Panc1 (cell line): ENCODE measurements around the gene OLFML3. TPM values are rescaled to one million over a fixed set of nuclear protein-coding genes. Genes with fewer than 3 reads are reported as not detected.

ENCODE experiments used
- ATAC-seq: fragments of 200-7000 bp; cut with Tn5 transposase; 2 replicates; pipeline ENCODE4 v1.9.1; 2020; ENCODE audit warnings: mild to moderate bottlenecking, moderate library complexity
- BruUV-seq: library from RNA; stranded (reverse); fragments of 400-500 nt; replicated peaks from 2 replicates; lab custom pipeline; 2021; lab: Mats Ljungman, UMichigan
- CTCF ChIA-PET: fragments of 300-600 bp; sonication (Branson Sonifier 250); formaldehyde crosslinking; loops from one replicate; lab custom pipeline; 2022; ENCODE audit warnings: antibody characterized with exemption; lab: Charles Lee
- POLR2A ChIA-PET: fragments of 300-600 bp; sonication (Branson Sonifier 250); formaldehyde crosslinking; loops from one replicate; lab custom pipeline; 2022; ENCODE audit warnings: antibody characterized with exemption; lab: Charles Lee
- DNase-seq: peaks from one replicate; pipeline ENCODE4 v3.0.0-alpha.2; 2010; ENCODE audit warnings: low read depth, low spot score
- H3K27ac ChIP-seq: 2 replicates; pipeline ENCODE4 v1.5.1; 2011; ENCODE audit warnings: mild to moderate bottlenecking, low read length, inconsistent platforms
- H3K27me3 ChIP-seq: fragments of 200-500 bp; sonication (Bioruptor generic); 2 replicates; pipeline ENCODE4 v1.6.0; 2014; ENCODE audit warnings: low read length, inconsistent platforms; ENCODE audit not compliant: control insufficient read depth, insufficient read depth
- H3K36me3 ChIP-seq: fragments of 200-500 bp; sonication (Bioruptor generic); 2 replicates; pipeline ENCODE4 v1.5.1; 2014; ENCODE audit warnings: inconsistent platforms, mild to moderate bottlenecking, low read length, moderate library complexity; ENCODE audit not compliant: control insufficient read depth, insufficient read depth
- H3K4me1 ChIP-seq: 2 replicates; pipeline ENCODE4 v1.5.1; 2011; ENCODE audit warnings: inconsistent platforms, mild to moderate bottlenecking, low read length, moderate library complexity; ENCODE audit not compliant: control insufficient read depth, insufficient read depth
- H3K4me3 ChIP-seq, 2 experiments: 2 replicates each; pipeline ENCODE4 v1.5.1; 2011 to 2012; ENCODE audit warnings: low read depth in 2 of 2, low read length in 2 of 2, mild to moderate bottlenecking in 2 of 2, inconsistent platforms in 1 of 2, moderate library complexity in 1 of 2
- H3K9me3 ChIP-seq: fragments of 200-500 bp; sonication (Bioruptor generic); 2 replicates; pipeline ENCODE4 v1.5.1; 2014; ENCODE audit warnings: low read depth, mild to moderate bottlenecking, inconsistent platforms, low read length, moderate library complexity; ENCODE audit not compliant: control insufficient read depth, insufficient read depth
- POLR2AphosphoS5 ChIP-seq: IDR thresholded peaks from 2 replicates; pipeline ENCODE4 v1.6.1; 2012; ENCODE audit warnings: mild to moderate bottlenecking, low read depth, low read length, moderate library complexity
- SIN3A ChIP-seq: IDR thresholded peaks from 2 replicates; pipeline ENCODE4 v1.6.1; 2012; ENCODE audit warnings: low read depth, mild to moderate bottlenecking, low read length, moderate library complexity, borderline replicate concordance; ENCODE audit not compliant: insufficient read depth
- TCF7L2 ChIP-seq: IDR thresholded peaks from 2 replicates; pipeline ENCODE4 v1.6.1; 2011; ENCODE audit warnings: mild to moderate bottlenecking, low read depth, low read length, inconsistent platforms
- in situ Hi-C: cut with HindIII; loops from 2 replicates; pipeline ENCODE4 v1.10.0; 2016; ENCODE audit warnings: low sequenced_read_pairs, low pct_unique_long_range_greater_than_20kb
- intact Hi-C: fragments of 100-400 bp; cut with micrococcal nuclease; formaldehyde crosslinking; loops from one replicate; pipeline ENCODE4 v1.10.0; 2022; ENCODE audit not compliant: unreplicated experiment
- total RNA-seq: library from RNA; stranded (reverse); gene quantifications from one replicate; pipeline ENCODE4 v1.2.1, GENCODE V29; 2021; ENCODE audit not compliant: unreplicated experiment
- TF ChIP-seq, protein P1 (sequence below), 2 experiments: IDR thresholded peaks; 2 replicates each; pipeline ENCODE4 v1.6.1; 2011 to 2012; ENCODE audit warnings: low read depth in 2 of 2, control low read depth in 1 of 2, low read length in 1 of 2, mild to moderate bottlenecking in 1 of 2, moderate library complexity in 1 of 2; ENCODE audit not compliant: insufficient read depth in 1 of 2
- TF ChIP-seq, protein P2 (sequence below): fragments of 450-650 bp; IDR thresholded peaks from 2 replicates; pipeline ENCODE4 v1.5.1; 2017; ENCODE audit warnings: mild to moderate bottlenecking

OLFML3 gene
- total RNA-seq, 1 experiment from 2014 or later, result 0.15 TPM

DNA sequence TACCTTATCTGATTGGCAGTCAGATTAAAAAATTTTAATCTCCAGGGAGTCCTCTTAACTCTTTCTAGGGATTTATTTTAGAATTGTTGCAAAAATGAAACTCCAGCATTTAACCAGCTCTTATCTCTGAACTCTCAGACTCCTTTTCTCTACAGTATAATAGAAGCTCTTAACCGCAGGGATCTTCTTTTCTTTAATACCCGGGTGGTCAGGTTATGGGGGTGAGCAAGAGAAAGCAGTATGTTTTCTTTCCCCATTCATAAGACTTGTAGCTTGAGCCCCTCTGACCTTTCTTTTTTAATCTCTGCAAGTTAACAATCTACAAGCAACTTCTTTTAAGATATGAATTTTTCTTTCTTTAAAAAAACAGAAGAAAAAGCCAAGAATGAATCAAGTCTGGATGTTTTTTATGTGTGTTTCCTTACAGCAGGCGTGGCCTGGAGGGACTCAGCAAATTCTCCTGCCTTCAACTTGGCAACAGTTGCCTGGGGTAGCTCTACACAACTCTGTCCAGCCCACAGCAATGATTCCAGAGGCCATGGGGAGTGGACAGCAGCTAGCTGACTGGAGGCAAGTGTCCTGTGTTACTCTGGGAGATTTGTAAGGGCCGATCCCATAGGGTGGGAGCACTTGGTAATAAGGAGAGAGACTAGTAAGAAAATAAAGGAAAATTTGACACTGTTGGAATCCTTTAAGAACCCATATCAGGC, 13.4 kb upstream of the OLFML3 start:
- no peak for DNase-seq
- intact Hi-C loops (no loop called here), in situ Hi-C loops (no loop called here)
- POLR2A ChIA-PET, result no interaction called here
- TF ChIP-seq, protein P1, sequence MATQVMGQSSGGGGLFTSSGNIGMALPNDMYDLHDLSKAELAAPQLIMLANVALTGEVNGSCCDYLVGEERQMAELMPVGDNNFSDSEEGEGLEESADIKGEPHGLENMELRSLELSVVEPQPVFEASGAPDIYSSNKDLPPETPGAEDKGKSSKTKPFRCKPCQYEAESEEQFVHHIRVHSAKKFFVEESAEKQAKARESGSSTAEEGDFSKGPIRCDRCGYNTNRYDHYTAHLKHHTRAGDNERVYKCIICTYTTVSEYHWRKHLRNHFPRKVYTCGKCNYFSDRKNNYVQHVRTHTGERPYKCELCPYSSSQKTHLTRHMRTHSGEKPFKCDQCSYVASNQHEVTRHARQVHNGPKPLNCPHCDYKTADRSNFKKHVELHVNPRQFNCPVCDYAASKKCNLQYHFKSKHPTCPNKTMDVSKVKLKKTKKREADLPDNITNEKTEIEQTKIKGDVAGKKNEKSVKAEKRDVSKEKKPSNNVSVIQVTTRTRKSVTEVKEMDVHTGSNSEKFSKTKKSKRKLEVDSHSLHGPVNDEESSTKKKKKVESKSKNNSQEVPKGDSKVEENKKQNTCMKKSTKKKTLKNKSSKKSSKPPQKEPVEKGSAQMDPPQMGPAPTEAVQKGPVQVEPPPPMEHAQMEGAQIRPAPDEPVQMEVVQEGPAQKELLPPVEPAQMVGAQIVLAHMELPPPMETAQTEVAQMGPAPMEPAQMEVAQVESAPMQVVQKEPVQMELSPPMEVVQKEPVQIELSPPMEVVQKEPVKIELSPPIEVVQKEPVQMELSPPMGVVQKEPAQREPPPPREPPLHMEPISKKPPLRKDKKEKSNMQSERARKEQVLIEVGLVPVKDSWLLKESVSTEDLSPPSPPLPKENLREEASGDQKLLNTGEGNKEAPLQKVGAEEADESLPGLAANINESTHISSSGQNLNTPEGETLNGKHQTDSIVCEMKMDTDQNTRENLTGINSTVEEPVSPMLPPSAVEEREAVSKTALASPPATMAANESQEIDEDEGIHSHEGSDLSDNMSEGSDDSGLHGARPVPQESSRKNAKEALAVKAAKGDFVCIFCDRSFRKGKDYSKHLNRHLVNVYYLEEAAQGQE (IDR thresholded peaks at IDR 0.05; ENCODE audit: insufficient read depth in 1 of 2, low read depth in 2 of 2, low read length in 1 of 2), result no peak
- no peak for TF ChIP-seq SIN3A
- TF ChIP-seq TCF7L2, result no peak
- TF ChIP-seq, protein P2, sequence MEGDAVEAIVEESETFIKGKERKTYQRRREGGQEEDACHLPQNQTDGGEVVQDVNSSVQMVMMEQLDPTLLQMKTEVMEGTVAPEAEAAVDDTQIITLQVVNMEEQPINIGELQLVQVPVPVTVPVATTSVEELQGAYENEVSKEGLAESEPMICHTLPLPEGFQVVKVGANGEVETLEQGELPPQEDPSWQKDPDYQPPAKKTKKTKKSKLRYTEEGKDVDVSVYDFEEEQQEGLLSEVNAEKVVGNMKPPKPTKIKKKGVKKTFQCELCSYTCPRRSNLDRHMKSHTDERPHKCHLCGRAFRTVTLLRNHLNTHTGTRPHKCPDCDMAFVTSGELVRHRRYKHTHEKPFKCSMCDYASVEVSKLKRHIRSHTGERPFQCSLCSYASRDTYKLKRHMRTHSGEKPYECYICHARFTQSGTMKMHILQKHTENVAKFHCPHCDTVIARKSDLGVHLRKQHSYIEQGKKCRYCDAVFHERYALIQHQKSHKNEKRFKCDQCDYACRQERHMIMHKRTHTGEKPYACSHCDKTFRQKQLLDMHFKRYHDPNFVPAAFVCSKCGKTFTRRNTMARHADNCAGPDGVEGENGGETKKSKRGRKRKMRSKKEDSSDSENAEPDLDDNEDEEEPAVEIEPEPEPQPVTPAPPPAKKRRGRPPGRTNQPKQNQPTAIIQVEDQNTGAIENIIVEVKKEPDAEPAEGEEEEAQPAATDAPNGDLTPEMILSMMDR, result no peak
- TF ChIP-seq POLR2AphosphoS5, result no peak
- Histone ChIP-seq H3K27me3 (no peaks in the 10 kb centered on the region), H3K9me3 (no peaks in the 10 kb centered on the region), H3K36me3 (peaks cover 9% of the 10 kb centered on the region), H3K4me3 (no peak overlapping the region), H3K4me1 (no peaks in the 10 kb centered on the region), H3K27ac (no peak overlapping the region)
- CTCF ChIA-PET, result no interaction called here
- ATAC-seq, result no peak
- BruUV-seq, result no TSS peak

DNA sequence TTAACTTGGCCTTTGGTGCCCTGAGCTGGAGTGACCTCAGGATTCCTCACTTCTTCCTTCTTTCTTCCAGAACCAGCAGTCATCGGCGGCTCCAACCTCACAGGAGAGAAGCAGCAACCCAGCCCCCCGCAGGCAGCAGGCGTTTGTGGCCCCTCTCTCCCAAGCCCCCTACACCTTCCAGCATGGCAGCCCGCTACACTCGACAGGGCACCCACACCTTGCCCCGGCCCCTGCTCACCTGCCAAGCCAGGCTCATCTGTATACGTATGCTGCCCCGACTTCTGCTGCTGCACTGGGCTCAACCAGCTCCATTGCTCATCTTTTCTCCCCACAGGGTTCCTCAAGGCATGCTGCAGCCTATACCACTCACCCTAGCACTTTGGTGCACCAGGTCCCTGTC, 6.3 kb upstream of the OLFML3 start:
- Histone ChIP-seq H3K4me3 (no peak overlapping the region), H3K36me3 (peaks cover 10% of the 10 kb centered on the region), H3K27ac (no peak overlapping the region), H3K9me3 (no peaks in the 10 kb centered on the region), H3K4me1 (no peaks in the 10 kb centered on the region), H3K27me3 (no peaks in the 10 kb centered on the region)
- no TSS peak for BruUV-seq
- no peak for TF ChIP-seq POLR2AphosphoS5
- TF ChIP-seq, protein P2, result no peak
- TF ChIP-seq TCF7L2, result no peak
- no peak for TF ChIP-seq SIN3A
- TF ChIP-seq, protein P1 (IDR thresholded peaks at IDR 0.05; ENCODE audit: insufficient read depth in 1 of 2, low read depth in 2 of 2, low read length in 1 of 2), result no peak
- DNase-seq, result no peak
- intact Hi-C loops (no loop called here), in situ Hi-C loops (no loop called here)
- ATAC-seq, result no peak
- POLR2A ChIA-PET, result no interaction called here
- CTCF ChIA-PET, result interaction anchor here (0.6 kb wide), 1 partner anchor 167 kb away, joined by 9 read pairs; no protein-coding TSS in a partner anchor
